Measurements from ENCODE around the gene ME3. TPM values are rescaled to one million over a fixed set of nuclear protein-coding genes. Genes with fewer than 3 reads are reported as not detected.

ME3 gene
- total RNA-seq, 1 donor from 2014 or later: 10.8 TPM

- DNase-seq (ENCODE audit: low spot score): no peak
- H3K9me3 Mint-ChIP-seq (ENCODE audit: low read depth): no peaks in the 10 kb centered on the region
Observed at GRCh38 chr11:86416494-86416893, 255.9 kb downstream of the ME3 start.

GRCh38 chr11:86415026-86415425, 257.4 kb downstream of the ME3 start:
- no peak for DNase-seq (ENCODE audit: low spot score)
- H3K27me3 Mint-ChIP-seq (ENCODE audit: low read depth): no peaks in the 10 kb centered on the region
- H3K4me3 Mint-ChIP-seq (ENCODE audit: unreplicated experiment): no peak overlapping the region
- H3K36me3 Mint-ChIP-seq (ENCODE audit: low read depth): peaks cover 8% of the 10 kb centered on the region
- no peaks in the 10 kb centered on the region for H3K9me3 Mint-ChIP-seq (ENCODE audit: low read depth)
- TF ChIP-seq, protein P1, sequence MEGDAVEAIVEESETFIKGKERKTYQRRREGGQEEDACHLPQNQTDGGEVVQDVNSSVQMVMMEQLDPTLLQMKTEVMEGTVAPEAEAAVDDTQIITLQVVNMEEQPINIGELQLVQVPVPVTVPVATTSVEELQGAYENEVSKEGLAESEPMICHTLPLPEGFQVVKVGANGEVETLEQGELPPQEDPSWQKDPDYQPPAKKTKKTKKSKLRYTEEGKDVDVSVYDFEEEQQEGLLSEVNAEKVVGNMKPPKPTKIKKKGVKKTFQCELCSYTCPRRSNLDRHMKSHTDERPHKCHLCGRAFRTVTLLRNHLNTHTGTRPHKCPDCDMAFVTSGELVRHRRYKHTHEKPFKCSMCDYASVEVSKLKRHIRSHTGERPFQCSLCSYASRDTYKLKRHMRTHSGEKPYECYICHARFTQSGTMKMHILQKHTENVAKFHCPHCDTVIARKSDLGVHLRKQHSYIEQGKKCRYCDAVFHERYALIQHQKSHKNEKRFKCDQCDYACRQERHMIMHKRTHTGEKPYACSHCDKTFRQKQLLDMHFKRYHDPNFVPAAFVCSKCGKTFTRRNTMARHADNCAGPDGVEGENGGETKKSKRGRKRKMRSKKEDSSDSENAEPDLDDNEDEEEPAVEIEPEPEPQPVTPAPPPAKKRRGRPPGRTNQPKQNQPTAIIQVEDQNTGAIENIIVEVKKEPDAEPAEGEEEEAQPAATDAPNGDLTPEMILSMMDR (IDR thresholded peaks at IDR 0.05): no peak
- no peaks in the 10 kb centered on the region for H3K4me1 Mint-ChIP-seq (ENCODE audit: low read depth)
- H3K27ac Mint-ChIP-seq (ENCODE audit: unreplicated experiment): no peak overlapping the region

More at GRCh38 chr11:86416494-86416893, 255.9 kb downstream of the ME3 start:
- TF ChIP-seq, protein P1 (IDR thresholded peaks at IDR 0.05): no peak
- H3K36me3 Mint-ChIP-seq (ENCODE audit: low read depth): peaks cover 6% of the 10 kb centered on the region
- H3K27me3 Mint-ChIP-seq (ENCODE audit: low read depth): no peaks in the 10 kb centered on the region
- H3K4me1 Mint-ChIP-seq (ENCODE audit: low read depth): no peaks in the 10 kb centered on the region
- no peak overlapping the region for H3K27ac Mint-ChIP-seq (ENCODE audit: unreplicated experiment)
- H3K4me3 Mint-ChIP-seq (ENCODE audit: unreplicated experiment): no peak overlapping the region

GRCh38 chr11:86414032-86414431, 258.4 kb downstream of the ME3 start:
- Mint-ChIP-seq H3K27ac (ENCODE audit: unreplicated experiment) (no peak overlapping the region), H3K36me3 (ENCODE audit: low read depth) (peaks cover 8% of the 10 kb centered on the region), H3K4me3 (ENCODE audit: unreplicated experiment) (no peak overlapping the region), H3K9me3 (ENCODE audit: low read depth) (no peaks in the 10 kb centered on the region), H3K27me3 (ENCODE audit: low read depth) (no peaks in the 10 kb centered on the region), H3K4me1 (ENCODE audit: low read depth) (no peaks in the 10 kb centered on the region)
- no peak for DNase-seq (ENCODE audit: low spot score)
- TF ChIP-seq, protein P1 (IDR thresholded peaks at IDR 0.05): no peak

DNA sequence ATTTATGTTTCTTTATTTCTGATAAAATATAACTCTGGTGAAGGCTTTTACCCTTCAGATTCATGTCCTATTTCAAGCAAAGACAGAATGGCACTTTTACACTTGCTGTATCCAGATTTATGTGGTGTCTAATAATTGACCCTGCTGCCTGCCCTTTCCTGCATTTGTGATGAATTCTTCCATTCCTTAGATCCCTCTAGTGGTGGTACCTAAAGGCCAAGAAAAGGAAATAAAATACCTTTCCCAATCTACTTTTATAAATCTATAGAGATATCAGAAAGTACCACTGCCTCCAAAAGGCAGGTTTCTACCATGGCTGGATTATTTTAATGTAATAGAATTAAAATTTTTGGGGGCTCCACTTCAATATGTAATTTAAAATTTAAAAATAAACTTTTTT, 263.6 kb downstream of the ME3 start:
- Mint-ChIP-seq H3K27me3 (ENCODE audit: low read depth) (no peaks in the 10 kb centered on the region), H3K27ac (ENCODE audit: unreplicated experiment) (no peak overlapping the region), H3K4me1 (ENCODE audit: low read depth) (no peaks in the 10 kb centered on the region), H3K4me3 (ENCODE audit: unreplicated experiment) (no peak overlapping the region), H3K36me3 (ENCODE audit: low read depth) (peaks cover 9% of the 10 kb centered on the region), H3K9me3 (ENCODE audit: low read depth) (no peaks in the 10 kb centered on the region)
- TF ChIP-seq, protein P1 (IDR thresholded peaks at IDR 0.05): peak; percentile 60
- DNase-seq (ENCODE audit: low spot score): no peak

- DNase-seq (ENCODE audit: low spot score): no peak
- Mint-ChIP-seq H3K27ac (ENCODE audit: unreplicated experiment) (no peak overlapping the region), H3K27me3 (ENCODE audit: low read depth) (no peaks in the 10 kb centered on the region), H3K9me3 (ENCODE audit: low read depth) (no peaks in the 10 kb centered on the region), H3K4me1 (ENCODE audit: low read depth) (no peaks in the 10 kb centered on the region), H3K4me3 (ENCODE audit: unreplicated experiment) (no peak overlapping the region), H3K36me3 (ENCODE audit: low read depth) (peaks cover 5% of the 10 kb centered on the region)
- TF ChIP-seq, protein P1 (IDR thresholded peaks at IDR 0.05): no peak
Observed at GRCh38 chr11:86403458-86403857, 269.0 kb downstream of the ME3 start.

Data from chondrocyte (in vitro differentiated cells).